GM19397 (cell line): ENCODE measurements around the gene LGALSL.
"Not testable (repeated sequence)": the region's sequence is repeated elsewhere in the genome, so short reads cannot be mapped to it uniquely, and the experiment has no call there.

Experiments used
- ATAC-seq: cut with Tn5 transposase; IDR thresholded peaks from one replicate; pipeline ENCODE4 v1.9.1; 2021; ENCODE audit warnings: mild to moderate bottlenecking, moderate library complexity; ENCODE audit not compliant: unreplicated experiment

LGALSL gene

GRCh38 chr2:64442277-64442676 lies 11.7 kb upstream of the LGALSL start:
- ATAC-seq = no peak

DNA sequence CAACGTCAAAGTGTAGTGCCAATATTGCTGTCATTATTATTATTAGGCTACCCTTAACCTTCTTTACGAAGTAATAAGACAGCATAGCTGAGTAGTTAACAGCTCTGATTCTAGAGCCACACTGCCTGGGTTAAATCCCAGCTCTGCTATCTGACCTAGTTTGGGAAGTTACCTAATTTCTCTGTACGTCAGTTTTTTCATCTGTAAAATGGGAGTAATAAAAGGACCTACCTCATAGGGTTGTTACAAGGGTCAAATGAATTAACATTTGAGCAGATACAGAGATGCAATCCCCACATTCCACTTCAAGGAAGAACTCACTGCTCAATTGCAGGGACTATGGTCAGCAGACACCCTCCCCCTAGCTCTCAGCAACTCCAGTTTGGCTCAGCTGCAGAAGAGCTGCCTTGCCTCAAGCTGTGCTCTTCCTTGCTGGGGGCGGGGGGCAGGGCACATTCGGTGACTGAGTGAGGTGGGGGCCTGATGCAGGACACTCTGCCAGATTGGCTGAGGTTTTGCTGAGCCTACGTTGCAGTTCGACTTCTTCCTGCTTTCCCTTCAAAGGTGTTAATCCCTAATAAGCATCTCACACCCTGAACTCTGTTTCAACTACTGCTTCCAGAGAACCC lies 11.0 kb upstream of the LGALSL start:
- no peak for ATAC-seq

DNA sequence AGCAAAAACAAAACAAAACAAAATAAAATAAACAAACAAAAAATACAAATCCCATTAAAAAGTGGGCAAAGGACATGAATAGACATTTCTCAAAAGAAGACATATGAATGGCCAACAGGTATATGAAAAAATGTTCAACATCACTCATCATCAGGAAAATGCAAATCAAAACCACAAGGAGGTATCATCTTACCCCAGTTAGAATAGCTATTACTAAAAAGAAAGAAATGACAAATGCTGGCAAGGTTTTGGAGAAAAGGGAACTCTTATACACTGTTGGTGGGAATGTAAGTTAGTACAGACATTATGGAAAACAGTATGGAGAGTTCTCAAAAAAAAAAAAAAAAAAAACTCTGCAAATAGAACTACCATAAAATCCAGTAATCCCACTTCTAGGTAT lies 8.0 kb upstream of the LGALSL start:
- ATAC-seq = not testable (repeated sequence)

GRCh38 chr2:64447317-64448040 lies 6.5 kb upstream of the LGALSL start:
- no peak for ATAC-seq

- no peak for ATAC-seq
These were observed 5.9 kb upstream of the LGALSL start for GRCh38 chr2:64448041-64448426.

- ATAC-seq = no peak
These were observed 2.9 kb upstream of the LGALSL start for GRCh38 chr2:64451051-64451450.

- peak; percentile 55 for ATAC-seq
These were observed 697 bp downstream of the LGALSL start for GRCh38 chr2:64454386-64455332.

- ATAC-seq = no peak
These were observed 1.6 kb downstream of the LGALSL start for GRCh38 chr2:64455545-64455944.

GRCh38 chr2:64456293-64456692 lies 2.3 kb downstream of the LGALSL start:
- ATAC-seq = no peak

DNA sequence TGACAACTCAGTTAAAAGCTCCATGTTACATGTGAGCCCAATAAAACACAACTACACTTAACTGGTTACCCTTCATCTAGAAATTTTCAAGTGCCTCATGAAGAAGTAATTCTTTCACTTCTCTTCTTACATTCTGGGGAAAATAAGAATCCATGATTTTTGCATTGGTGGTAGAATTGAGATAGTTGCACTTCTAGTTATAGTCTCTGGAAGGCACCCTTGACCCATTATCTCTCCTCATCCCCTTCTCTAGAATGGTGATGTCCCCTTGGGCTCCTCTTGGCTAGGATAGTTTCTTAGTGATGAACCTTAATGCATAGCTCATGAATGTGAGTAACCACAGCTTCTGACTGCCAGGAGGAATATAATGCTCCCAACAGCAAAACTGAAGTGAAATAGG lies 3.6 kb downstream of the LGALSL start:
- ATAC-seq = no peak

- no peak for ATAC-seq
These were observed 5.6 kb downstream of the LGALSL start for GRCh38 chr2:64459575-64459974.

DNA sequence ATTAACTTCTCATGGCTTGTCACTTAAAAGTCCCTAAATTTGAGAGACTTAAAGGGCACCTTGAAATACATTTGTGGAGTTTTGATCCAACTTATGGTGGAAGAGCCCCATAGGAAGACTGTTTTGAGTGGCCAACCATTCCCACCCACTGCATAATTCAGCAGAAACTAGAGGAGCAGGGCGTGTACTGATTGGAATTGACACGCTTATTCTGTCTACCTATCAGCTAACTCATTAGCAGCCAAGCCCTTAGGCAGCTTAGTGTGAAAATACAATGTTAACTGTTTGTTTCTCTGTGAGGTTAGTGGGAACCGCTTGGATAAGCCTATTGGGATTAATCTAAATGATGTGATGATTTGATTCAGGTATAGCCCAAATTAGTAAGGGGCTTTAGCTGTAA lies 6.4 kb downstream of the LGALSL start:
- ATAC-seq = no peak

DNA sequence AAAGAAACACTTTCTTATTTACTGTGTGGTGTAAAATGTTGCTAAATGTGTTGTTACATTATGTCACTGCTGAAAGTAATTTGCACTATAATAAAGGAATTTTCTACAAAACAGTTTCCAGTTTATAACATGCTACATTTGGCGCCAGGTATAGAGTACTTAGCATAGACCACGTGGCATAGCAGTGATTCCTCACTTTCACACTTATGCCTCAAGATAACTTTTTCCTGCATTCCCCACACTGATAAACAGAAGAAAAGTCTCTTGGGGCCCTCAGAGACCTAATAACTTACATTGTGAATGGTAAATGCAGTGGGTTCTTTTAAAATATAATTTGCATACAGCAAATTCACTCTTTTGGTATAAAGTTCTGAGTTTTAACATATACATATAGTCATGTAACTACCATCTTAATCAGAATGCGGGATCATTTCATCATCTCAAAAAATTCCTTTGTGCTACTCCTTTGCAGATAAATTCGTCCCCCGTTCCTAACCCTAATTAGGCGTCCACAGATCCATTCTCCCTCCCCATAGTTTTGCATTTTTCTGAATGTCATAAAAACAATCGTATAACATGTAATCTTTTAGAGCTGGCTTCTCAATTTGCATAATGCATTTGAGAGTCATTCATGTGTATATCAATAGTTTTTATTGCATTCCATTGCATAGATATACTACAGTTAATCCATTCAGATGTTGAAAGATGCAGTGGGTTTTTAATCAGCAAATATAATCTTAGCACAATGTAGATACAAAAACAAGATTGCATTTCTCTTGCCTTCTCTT lies 7.5 kb downstream of the LGALSL start:
- no peak for ATAC-seq

DNA sequence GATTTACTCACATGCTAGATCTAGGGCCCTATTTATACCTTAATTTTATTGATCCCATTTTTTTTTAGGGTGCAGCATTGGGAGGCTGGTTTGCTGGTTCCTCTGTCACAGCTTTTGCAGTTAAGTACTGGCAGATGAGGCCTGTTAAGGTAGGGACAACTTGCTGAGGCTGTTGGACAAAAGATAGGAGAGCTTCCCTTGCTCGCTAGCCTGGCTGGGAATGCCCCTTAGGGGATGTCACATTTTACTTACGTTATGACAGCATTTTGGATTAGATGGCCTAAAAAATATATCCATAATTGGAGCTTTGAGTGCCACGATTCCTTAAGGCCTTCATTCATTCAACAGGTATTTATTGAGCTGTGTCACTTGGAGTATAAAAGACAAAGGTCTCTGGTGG lies 8.2 kb downstream of the LGALSL start:
- ATAC-seq = no peak

DNA sequence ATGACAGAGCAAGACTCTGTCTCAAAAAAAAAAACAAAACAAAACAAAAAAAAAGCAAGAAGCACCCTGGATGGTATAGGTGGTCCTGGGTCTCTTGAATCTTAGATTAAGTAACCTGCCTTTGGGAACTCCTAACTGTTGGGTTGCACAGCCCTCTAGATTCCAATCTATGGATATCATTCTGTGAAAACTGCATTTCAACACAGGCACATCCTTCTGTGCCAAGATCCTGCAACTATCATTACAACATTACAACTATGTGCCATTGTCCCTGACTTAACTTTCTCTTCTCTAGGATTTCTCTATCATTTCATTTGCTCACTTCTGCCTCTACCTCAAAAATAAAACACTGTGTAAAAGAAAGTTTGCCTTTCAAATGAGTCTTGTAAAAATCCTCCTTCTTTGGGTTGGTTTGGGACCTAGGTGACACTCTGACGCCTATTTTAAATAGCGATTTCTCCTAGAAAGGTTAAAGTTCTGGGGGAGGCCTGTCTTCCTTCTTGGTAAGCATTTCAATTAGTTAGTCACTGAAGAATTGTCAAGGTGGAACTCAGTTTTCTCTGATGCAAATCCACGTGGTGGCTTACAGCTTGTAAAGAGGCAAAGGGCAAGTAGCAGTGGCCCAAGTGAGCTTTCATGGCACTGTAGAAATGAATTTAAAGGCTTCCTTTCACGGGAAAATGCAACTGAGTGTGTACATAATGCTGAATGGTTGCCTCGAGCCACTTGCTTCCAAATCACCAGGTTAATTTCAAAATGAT lies 9.2 kb downstream of the LGALSL start:
- ATAC-seq = no peak

- no peak for ATAC-seq
These were observed 9.8 kb downstream of the LGALSL start for GRCh38 chr2:64463781-64464180.

- no peak for ATAC-seq
These were observed 12.6 kb downstream of the LGALSL start for GRCh38 chr2:64466478-64467085.

GRCh38 chr2:64467096-64467843 lies 13.3 kb downstream of the LGALSL start:
- no peak for ATAC-seq

DNA sequence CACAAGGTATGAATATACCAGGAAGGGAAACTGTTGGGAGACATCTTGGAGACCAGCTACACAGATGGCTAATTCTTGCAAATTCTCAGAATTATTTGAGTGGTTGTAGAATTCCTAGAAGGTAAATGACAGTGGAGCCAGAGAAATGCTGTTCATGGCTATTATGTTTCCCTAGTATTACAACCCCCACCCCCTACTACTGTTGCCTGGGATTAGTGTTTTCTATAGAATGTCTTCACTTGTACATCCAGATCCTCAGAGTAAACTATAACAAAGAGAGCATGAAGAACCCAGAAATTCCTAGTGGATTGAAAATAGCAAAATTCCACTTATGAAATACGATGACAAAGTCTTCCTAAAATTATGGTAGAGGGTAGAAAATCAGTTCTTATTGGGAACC lies 15.3 kb downstream of the LGALSL start:
- ATAC-seq = no peak
